ENCODE measurements around the gene SHROOM1.

DNA sequence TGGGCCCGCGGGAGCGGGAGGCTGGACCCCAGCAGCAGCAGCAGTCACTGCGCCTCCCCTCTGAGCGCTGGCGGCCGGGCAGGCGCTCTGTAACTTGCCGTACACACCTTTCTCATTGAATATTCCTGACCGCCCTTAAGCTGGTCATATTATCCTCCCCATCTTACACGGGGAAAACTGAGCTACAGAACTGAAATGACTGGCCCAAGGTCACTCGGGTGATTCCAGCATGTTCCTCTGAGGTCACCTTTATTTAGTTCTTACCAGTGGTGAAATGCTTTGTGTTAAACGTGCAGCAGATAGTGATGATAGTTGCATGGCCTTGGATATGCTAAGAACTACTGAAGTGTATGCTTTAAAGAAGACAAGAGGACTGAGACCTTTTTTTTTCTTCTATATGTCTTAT is 36.6 kb upstream of the SHROOM1 start:
- no peak for TF ChIP-seq EZH2 (IDR thresholded peaks at IDR 0.05; ENCODE audit: low read depth)
- TF ChIP-seq, protein P1, sequence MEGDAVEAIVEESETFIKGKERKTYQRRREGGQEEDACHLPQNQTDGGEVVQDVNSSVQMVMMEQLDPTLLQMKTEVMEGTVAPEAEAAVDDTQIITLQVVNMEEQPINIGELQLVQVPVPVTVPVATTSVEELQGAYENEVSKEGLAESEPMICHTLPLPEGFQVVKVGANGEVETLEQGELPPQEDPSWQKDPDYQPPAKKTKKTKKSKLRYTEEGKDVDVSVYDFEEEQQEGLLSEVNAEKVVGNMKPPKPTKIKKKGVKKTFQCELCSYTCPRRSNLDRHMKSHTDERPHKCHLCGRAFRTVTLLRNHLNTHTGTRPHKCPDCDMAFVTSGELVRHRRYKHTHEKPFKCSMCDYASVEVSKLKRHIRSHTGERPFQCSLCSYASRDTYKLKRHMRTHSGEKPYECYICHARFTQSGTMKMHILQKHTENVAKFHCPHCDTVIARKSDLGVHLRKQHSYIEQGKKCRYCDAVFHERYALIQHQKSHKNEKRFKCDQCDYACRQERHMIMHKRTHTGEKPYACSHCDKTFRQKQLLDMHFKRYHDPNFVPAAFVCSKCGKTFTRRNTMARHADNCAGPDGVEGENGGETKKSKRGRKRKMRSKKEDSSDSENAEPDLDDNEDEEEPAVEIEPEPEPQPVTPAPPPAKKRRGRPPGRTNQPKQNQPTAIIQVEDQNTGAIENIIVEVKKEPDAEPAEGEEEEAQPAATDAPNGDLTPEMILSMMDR (conservative IDR thresholded peaks at IDR 0.05), result no peak
